Parathyroid adenoma (tissue), 2 donors: ENCODE measurements around the gene DMD.

Source experiments
- H2AFZ ChIP-seq: fragments of 300-600 bp; sonication (generic); one replicate; pipeline ENCODE4 v1.7.0; 2017; ENCODE audit warnings: antibody characterized with exemption, mild to moderate bottlenecking
- H3K27ac ChIP-seq: fragments of 300-600 bp; sonication (generic); one replicate; pipeline ENCODE4 v1.7.0; 2017
- H3K27me3 ChIP-seq: fragments of 300-600 bp; sonication (generic); one replicate; pipeline ENCODE4 v1.7.0; 2017; ENCODE audit warnings: low read length; ENCODE audit not compliant: control insufficient read depth, insufficient read depth
- H3K36me3 ChIP-seq: fragments of 300-600 bp; sonication (generic); one replicate; pipeline ENCODE4 v1.7.0; 2017; ENCODE audit warnings: low read length; ENCODE audit not compliant: control insufficient read depth, insufficient read depth
- H3K4me1 ChIP-seq: fragments of 300-600 bp; sonication (generic); one replicate; pipeline ENCODE4 v1.7.0; 2017; ENCODE audit warnings: control low read depth
- H3K4me2 ChIP-seq: fragments of 300-600 bp; sonication (generic); one replicate; pipeline ENCODE4 v1.7.0; 2017; ENCODE audit warnings: low read length
- H3K4me3 ChIP-seq: fragments of 300-600 bp; sonication (generic); one replicate; pipeline ENCODE4 v1.7.0; 2017; ENCODE audit warnings: low read depth, low read length
- H3K79me2 ChIP-seq: fragments of 300-600 bp; sonication (generic); one replicate; pipeline ENCODE4 v1.7.0; 2017; ENCODE audit warnings: control low read depth
- H3K9ac ChIP-seq: fragments of 300-600 bp; sonication (generic); one replicate; pipeline ENCODE4 v1.7.0; 2017; ENCODE audit warnings: mild to moderate bottlenecking
- H3K9me3 ChIP-seq: fragments of 300-600 bp; sonication (generic); one replicate; pipeline ENCODE4 v1.7.0; 2017; ENCODE audit warnings: low read length; ENCODE audit not compliant: control insufficient read depth
- CTCF ChIP-seq: fragments of 300-600 bp; sonication (generic); IDR thresholded peaks from one replicate; pipeline ENCODE4 v1.7.0; 2017; ENCODE audit warnings: antibody characterized with exemption, mild to moderate bottlenecking
- donor health status: primary hyperparathyroidism.

The DMD gene

GRCh38 chrX:32662516-32662915 is 548.8 kb downstream of the DMD start:
- no peaks in the 10 kb centered on the region for H3K36me3 ChIP-seq
- H3K4me2 ChIP-seq, result no peak overlapping the region
- no peak for TF ChIP-seq CTCF
- no peaks in the 10 kb centered on the region for H3K27me3 ChIP-seq
- H3K4me3 ChIP-seq, result no peak overlapping the region
- no peak overlapping the region for H2AFZ ChIP-seq
- no peak overlapping the region for H3K27ac ChIP-seq
- H3K9ac ChIP-seq, result no peak overlapping the region
- H3K9me3 ChIP-seq, result no peaks in the 10 kb centered on the region
- no peaks in the 10 kb centered on the region for H3K79me2 ChIP-seq
- H3K4me1 ChIP-seq, result no peaks in the 10 kb centered on the region

GRCh38 chrX:32644476-32645245 is 566.7 kb downstream of the DMD start:
- no peak for TF ChIP-seq CTCF
- Histone ChIP-seq H2AFZ (no peak overlapping the region), H3K9me3 (no peaks in the 10 kb centered on the region), H3K79me2 (no peaks in the 10 kb centered on the region), H3K27me3 (no peaks in the 10 kb centered on the region), H3K4me2 (no peak overlapping the region), H3K36me3 (no peaks in the 10 kb centered on the region), H3K4me3 (no peak overlapping the region), H3K4me1 (no peaks in the 10 kb centered on the region), H3K9ac (no peak overlapping the region), H3K27ac (no peak overlapping the region)

DNA sequence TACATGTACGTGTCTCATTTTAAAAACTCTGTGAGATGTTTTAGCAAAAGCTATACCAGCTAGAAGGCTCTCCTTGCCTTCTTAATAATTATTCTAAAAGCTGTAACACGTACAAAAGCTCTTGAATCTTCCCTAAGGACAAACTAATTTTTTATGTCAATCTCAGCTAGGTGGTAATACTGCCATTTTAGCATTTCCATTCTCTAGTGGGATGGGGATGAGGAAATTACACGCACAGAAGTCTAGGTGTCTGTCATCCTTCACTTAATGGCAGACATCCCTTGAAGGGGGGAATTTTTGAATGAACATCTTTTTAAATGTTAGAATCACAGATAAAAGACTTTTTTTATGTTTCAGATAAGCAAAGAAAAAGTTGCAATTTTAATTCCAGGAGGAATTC is 569.1 kb downstream of the DMD start:
- no peak overlapping the region for H3K27ac ChIP-seq
- no peak overlapping the region for H3K4me3 ChIP-seq
- H3K9me3 ChIP-seq, result no peaks in the 10 kb centered on the region
- TF ChIP-seq CTCF, result no peak
- no peak overlapping the region for H3K4me2 ChIP-seq
- H3K36me3 ChIP-seq, result no peaks in the 10 kb centered on the region
- H3K27me3 ChIP-seq, result no peaks in the 10 kb centered on the region
- H3K79me2 ChIP-seq, result no peaks in the 10 kb centered on the region
- no peak overlapping the region for H2AFZ ChIP-seq
- no peak overlapping the region for H3K9ac ChIP-seq
- no peaks in the 10 kb centered on the region for H3K4me1 ChIP-seq

DNA sequence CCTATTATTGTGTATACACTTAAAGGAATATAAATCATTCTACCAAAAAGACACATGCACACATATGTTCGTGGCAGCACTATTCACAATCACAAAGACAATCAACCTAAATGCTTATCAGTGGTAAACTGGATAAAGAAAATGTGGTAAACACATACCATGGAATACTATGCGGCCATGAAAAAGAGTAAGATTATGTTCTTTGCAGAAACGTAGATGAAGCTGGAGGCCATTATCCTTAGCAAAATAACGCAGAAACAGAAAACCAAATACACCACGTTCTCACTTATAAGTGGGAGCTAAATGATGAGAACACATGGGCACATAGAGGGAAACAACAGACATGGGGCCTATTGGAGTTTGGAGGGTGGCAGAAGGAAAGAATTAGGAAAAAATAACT is 593.2 kb downstream of the DMD start:
- no peaks in the 10 kb centered on the region for H3K27me3 ChIP-seq
- H3K9me3 ChIP-seq, result no peaks in the 10 kb centered on the region
- H3K4me3 ChIP-seq, result no peak overlapping the region
- no peak overlapping the region for H3K9ac ChIP-seq
- no peak overlapping the region for H2AFZ ChIP-seq
- H3K4me2 ChIP-seq, result no peak overlapping the region
- no peak for TF ChIP-seq CTCF
- no peaks in the 10 kb centered on the region for H3K36me3 ChIP-seq
- H3K79me2 ChIP-seq, result no peaks in the 10 kb centered on the region
- H3K4me1 ChIP-seq, result no peaks in the 10 kb centered on the region
- no peak overlapping the region for H3K27ac ChIP-seq

DNA sequence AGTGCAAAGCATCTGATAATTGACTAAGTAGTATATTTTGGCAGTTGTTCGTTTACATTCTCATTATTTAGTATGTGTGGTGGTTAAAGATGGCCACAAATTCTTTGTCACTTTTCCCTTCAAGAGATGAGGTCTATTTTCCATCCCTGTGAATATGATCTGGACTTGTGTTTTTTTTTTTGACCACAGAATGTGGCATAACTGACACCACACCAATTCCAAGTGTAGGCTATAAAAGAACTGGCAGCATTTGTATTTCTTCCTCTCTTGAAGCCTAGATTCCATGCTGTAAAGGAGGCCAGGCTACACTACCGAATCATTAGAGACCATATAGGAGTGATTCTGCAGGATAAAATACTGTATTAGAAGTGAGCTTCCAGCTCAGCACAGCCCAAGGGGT is 596.6 kb downstream of the DMD start:
- Histone ChIP-seq H3K27me3 (no peaks in the 10 kb centered on the region), H3K9me3 (no peaks in the 10 kb centered on the region), H3K79me2 (no peaks in the 10 kb centered on the region), H2AFZ (no peak overlapping the region), H3K9ac (no peak overlapping the region), H3K36me3 (no peaks in the 10 kb centered on the region), H3K27ac (no peak overlapping the region), H3K4me1 (no peaks in the 10 kb centered on the region), H3K4me3 (no peak overlapping the region), H3K4me2 (no peak overlapping the region)
- no peak for TF ChIP-seq CTCF
